Heart left ventricle (tissue), 16 donors: Measurements from ENCODE around the gene DSCAML1. TPM values are rescaled to one million over a fixed set of nuclear protein-coding genes. Genes with fewer than 3 reads are reported as not detected.

Experiments
- ATAC-seq, 4 donors: fragments of 200-7000 bp; cut with Tn5 transposase; one replicate each; pipeline ENCODE4 v1.9.1; 2020 to 2022; ENCODE audit warnings: moderate library complexity in 4 of 4, mild to moderate bottlenecking in 3 of 4, moderate number of reproducible peaks in 1 of 4
- DNase-seq, 5 donors: peaks; one replicate each; pipeline ENCODE4 v3.0.0-alpha.2; 2020
- H3K27ac ChIP-seq, 12 donors: fragments of 200-600 bp; sonication (generic) in 4 of 12; one replicate each; pipeline versions ENCODE4 v1.5.0 to v1.8.0; 2016 to 2022; ENCODE audit warnings: mild to moderate bottlenecking in 2 of 12
- H3K27me3 ChIP-seq, 9 donors: fragments of 200-600 bp; sonication (generic) in 2 of 9; one replicate each; pipeline versions ENCODE4 v1.5.1 to v1.8.0; 2016 to 2022; ENCODE audit warnings: mild to moderate bottlenecking in 3 of 9
- H3K36me3 ChIP-seq, 9 donors: fragments of 200-600 bp; sonication (generic) in 2 of 9; one replicate each; pipeline versions ENCODE4 v1.5.0 to v1.8.0; 2018 to 2022; ENCODE audit warnings: mild to moderate bottlenecking in 2 of 9
- H3K4me1 ChIP-seq, 12 donors: fragments of 200-600 bp; sonication (generic) in 4 of 12; one replicate each; pipeline versions ENCODE4 v1.5.0 to v1.8.0; 2016 to 2022; ENCODE audit warnings: mild to moderate bottlenecking in 3 of 12
- H3K4me3 ChIP-seq, 12 donors: fragments of 200-600 bp; sonication (generic) in 4 of 12; one replicate each; pipeline versions ENCODE4 v1.5.0 to v1.8.0; 2017 to 2022; ENCODE audit warnings: mild to moderate bottlenecking in 9 of 12, moderate library complexity in 4 of 12
- H3K9me3 ChIP-seq, 12 donors: fragments of 200-600 bp; sonication (generic) in 4 of 12; one replicate each; pipeline versions ENCODE4 v1.5.0 to v1.8.0; 2016 to 2022; ENCODE audit warnings: mild to moderate bottlenecking in 1 of 12
- POLR2A ChIP-seq, 2 donors: fragments of 450-650 bp; IDR thresholded peaks; one replicate each; pipeline ENCODE4 v1.6.1; 2017; ENCODE audit warnings: antibody characterized with exemption in 2 of 2, mild to moderate bottlenecking in 2 of 2, moderate library complexity in 2 of 2
- WGBS, 4 donors: extraction: QIAGEN DNeasy Blood & Tissue Kit in 2 of 4; methylation state at CpG; one replicate each; pipeline versions ENCODE4 v1.1.5 to v1.1.7; 2013 to 2018; 5-methylcytosine and 5-hydroxymethylcytosine counted together
- intact Hi-C, 10 donors: fragments of 100-400 bp; cut with DNase I; formaldehyde crosslinking; loops; one replicate each; pipeline versions ENCODE4 v1.11.1 to v1.14.2; 2022
- polyA plus RNA-seq, 2 donors: library from polyadenylated mRNA; stranded (reverse); fragments of 200-250 nt; gene quantifications; one replicate each; pipeline ENCODE4 v1.2.3, GENCODE V29; 2013
- total RNA-seq, 9 donors: library from RNA; depleted of rRNA in 2 of 9; stranded (reverse); fragments of >200 nt in 2 of 9; fragmentation: NEBNext Ultra II Directional in 3 of 9; extraction: Animal tissue kit (Norgen Biotek cat#: 25700) in 3 of 9; gene quantifications; one replicate each; pipeline versions ENCODE4 v1.1.0 to v1.2.4, GENCODE V29; 2016 to 2023
- TF ChIP-seq, protein P1 (sequence below), 12 donors: fragments of 200-600 bp; sonication (generic) in 4 of 12; IDR thresholded peaks; one replicate each; pipeline versions ENCODE4 v1.5.0 to v1.8.0; 2018 to 2022; ENCODE audit warnings: antibody characterized with exemption in 12 of 12, mild to moderate bottlenecking in 5 of 12
- donor health status: ischemic (EF 13 %, LVEDD 7.1; RV severe dilation, severe dysfunction).
- donor health status: healthy with polysubstance abuse.
- donor health status: DM: no; HTN: yes; CAD: no.
- donor health status: DM: no; HTN: no; CAD: no.
- donor health status: ischemic (EF 25% LVEDD 6.9; RV normal size, moderate dysfunction).
- donor health status: ischemic (EF 25% LVEDD 5.7; RV mildly dilated, moderate dysfunction).
- donor health status: healthy.
- donor health status: DM: yes; HTN: yes; CAD: no.
- donor health status: ischemic (EF 35%, LVEDD 5.7; RV mildly dilated, moderate dysfunction).
- donor health status: nonischemic (EF 11% LVEDD 7.7; RV severe dilation, severe dysfunction).
- donor health status: DM: yes; HTN: yes; CAD: no.
- donor health status: PGD.
- donor health status: ischemic (EF 29% LVEDD 5.4; RV normal size, mild dysfunction).
- donor health status: nonischemic (EF 23%, LVEDD 6.1; RV moderate dilation, normal function).

DSCAML1 gene
- total and polyA plus RNA-seq, 11 donors, result 0.05 to 1.7 (median 0.76) TPM

- TF ChIP-seq, protein P1, sequence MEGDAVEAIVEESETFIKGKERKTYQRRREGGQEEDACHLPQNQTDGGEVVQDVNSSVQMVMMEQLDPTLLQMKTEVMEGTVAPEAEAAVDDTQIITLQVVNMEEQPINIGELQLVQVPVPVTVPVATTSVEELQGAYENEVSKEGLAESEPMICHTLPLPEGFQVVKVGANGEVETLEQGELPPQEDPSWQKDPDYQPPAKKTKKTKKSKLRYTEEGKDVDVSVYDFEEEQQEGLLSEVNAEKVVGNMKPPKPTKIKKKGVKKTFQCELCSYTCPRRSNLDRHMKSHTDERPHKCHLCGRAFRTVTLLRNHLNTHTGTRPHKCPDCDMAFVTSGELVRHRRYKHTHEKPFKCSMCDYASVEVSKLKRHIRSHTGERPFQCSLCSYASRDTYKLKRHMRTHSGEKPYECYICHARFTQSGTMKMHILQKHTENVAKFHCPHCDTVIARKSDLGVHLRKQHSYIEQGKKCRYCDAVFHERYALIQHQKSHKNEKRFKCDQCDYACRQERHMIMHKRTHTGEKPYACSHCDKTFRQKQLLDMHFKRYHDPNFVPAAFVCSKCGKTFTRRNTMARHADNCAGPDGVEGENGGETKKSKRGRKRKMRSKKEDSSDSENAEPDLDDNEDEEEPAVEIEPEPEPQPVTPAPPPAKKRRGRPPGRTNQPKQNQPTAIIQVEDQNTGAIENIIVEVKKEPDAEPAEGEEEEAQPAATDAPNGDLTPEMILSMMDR (IDR thresholded peaks at IDR 0.05), result no peak
- TF ChIP-seq POLR2A (IDR thresholded peaks at IDR 0.05), result no peak
- intact Hi-C loops, result loop anchor here in 2 of 10 donors (10.0 kb wide), 2 partner anchors 519 to 619 kb away; no protein-coding TSS in a partner anchor
- no peak for ATAC-seq
- no peaks in the 10 kb centered on the region for H3K27me3 ChIP-seq
- peaks cover 0 to 40% (median 0%) of the 10 kb centered on the region in 9 donors for H3K36me3 ChIP-seq
- H3K9me3 ChIP-seq, result no peaks in the 10 kb centered on the region
- H3K27ac ChIP-seq, result no peak overlapping the region
- 66 to 76% (median 73%) methylated on average over 6 of the region's 6 CpGs for WGBS, 4 donors
- no peak overlapping the region for H3K4me3 ChIP-seq
- no peak for DNase-seq
- H3K4me1 ChIP-seq, result no peaks in the 10 kb centered on the region
These were observed 361.7 kb downstream of the DSCAML1 start for GRCh38 chr11:117435326-117435725.

GRCh38 chr11:117434481-117434880 lies 362.5 kb downstream of the DSCAML1 start:
- ATAC-seq (no peak), DNase-seq (no peak)
- Histone ChIP-seq H3K4me1 (no peaks in the 10 kb centered on the region), H3K27ac (no peak overlapping the region), H3K36me3 (peaks cover 0 to 42% (median 0%) of the 10 kb centered on the region in 9 donors), H3K4me3 (no peak overlapping the region), H3K27me3 (no peaks in the 10 kb centered on the region), H3K9me3 (no peaks in the 10 kb centered on the region)
- intact Hi-C loops, result loop anchor here in 2 of 10 donors (5.0 to 10.0 kb wide), 3 partner anchors 383 to 620 kb away; no protein-coding TSS in a partner anchor
- TF ChIP-seq, protein P1 (IDR thresholded peaks at IDR 0.05), result no peak
- no peak for TF ChIP-seq POLR2A (IDR thresholded peaks at IDR 0.05)
- WGBS, 4 donors, result 94 to 100% (median 97%) methylated on average over 1 of the region's 1 CpG

GRCh38 chr11:117433717-117434116 lies 363.3 kb downstream of the DSCAML1 start:
- no peak for ATAC-seq
- intact Hi-C loops, result loop anchor here in 2 of 10 donors (5.0 to 10.0 kb wide), 3 partner anchors 384 to 621 kb away; no protein-coding TSS in a partner anchor

GRCh38 chr11:117431436-117431835 lies 365.6 kb downstream of the DSCAML1 start:
- H3K4me1 ChIP-seq, result peaks cover 0 to 2% (median 0%) of the 10 kb centered on the region in 12 donors
- no peak for DNase-seq
- H3K27ac ChIP-seq, result no peak overlapping the region
- intact Hi-C loops, result loop anchor here in 2 of 10 donors (5.0 to 10.0 kb wide), 3 partner anchors 386 to 623 kb away; no protein-coding TSS in a partner anchor
- 91 to 98% (median 95%) methylated on average over 7 of the region's 7 CpGs for WGBS, 4 donors
- no peaks in the 10 kb centered on the region for H3K27me3 ChIP-seq
- no peak for ATAC-seq
- no peak for TF ChIP-seq POLR2A (IDR thresholded peaks at IDR 0.05)
- TF ChIP-seq, protein P1 (IDR thresholded peaks at IDR 0.05), result no peak
- H3K9me3 ChIP-seq, result no peaks in the 10 kb centered on the region
- no peak overlapping the region for H3K4me3 ChIP-seq
- peaks cover 0 to 37% (median 0%) of the 10 kb centered on the region in 9 donors for H3K36me3 ChIP-seq

More at GRCh38 chr11:117433717-117434116, 363.3 kb downstream of the DSCAML1 start:
- H3K27ac ChIP-seq, result no peak overlapping the region
- no peak for DNase-seq
- no peaks in the 10 kb centered on the region for H3K27me3 ChIP-seq
- no peak for TF ChIP-seq POLR2A (IDR thresholded peaks at IDR 0.05)
- TF ChIP-seq, protein P1 (IDR thresholded peaks at IDR 0.05), result no peak
- H3K4me1 ChIP-seq, result no peaks in the 10 kb centered on the region
- H3K4me3 ChIP-seq, result no peak overlapping the region
- no peaks in the 10 kb centered on the region for H3K9me3 ChIP-seq
- H3K36me3 ChIP-seq, result peaks cover 0 to 42% (median 0%) of the 10 kb centered on the region in 9 donors
